Motor neuron (in vitro differentiated cells): ENCODE data around the gene IGFBP5. TPM values are rescaled to one million over a fixed set of nuclear protein-coding genes. Genes with fewer than 3 reads are reported as not detected.

Experiments
- ATAC-seq, 8 experiments: fragments of 200-7000 bp; cut with Tn5 transposase; replicated peaks in 6 of 8; 2 replicates each; pipeline ENCODE4 v1.8.0; 2021; ENCODE audit warnings: mild to moderate bottlenecking in 8 of 8, moderate library complexity in 8 of 8
- H3K27ac ChIP-seq, 2 donors: fragments of 250-450 bp; sonication (Bioruptor Pico); 2 replicates each; pipeline ENCODE4 v1.9.0; 2021; ENCODE audit warnings: antibody characterized with exemption in 2 of 2, mild to moderate bottlenecking in 2 of 2, moderate library complexity in 1 of 2
- H3K4me1 ChIP-seq, 2 donors: fragments of 250-450 bp; sonication (Bioruptor Pico); replicated peaks in 1 of 2; 2 replicates each; pipeline ENCODE4 v1.6.1; 2021; ENCODE audit warnings: antibody characterized with exemption in 2 of 2, mild to moderate bottlenecking in 2 of 2, moderate library complexity in 1 of 2
- H3K4me3 ChIP-seq, 5 donors: fragments of 250-450 bp; sonication (Bioruptor Pico); 2 replicates each; pipeline ENCODE4 v1.9.0; 2021; ENCODE audit warnings: antibody characterized with exemption in 5 of 5, mild to moderate bottlenecking in 5 of 5, moderate library complexity in 4 of 5
- WGBS, 10 experiments: fragments of 450-650 bp; shearing (Covaris generic); methylation state at CpG; one replicate each; pipeline ENCODE4 v1.0.0; 2022; 5-methylcytosine and 5-hydroxymethylcytosine counted together
- in situ Hi-C, 9 experiments: fragments of 400-800 bp; cut with MboI; loops; one replicate each; pipeline ENCODE4 v1.15.0; 2021; ENCODE audit warnings: low sequenced_read_pairs in 9 of 9, low pct_unique_long_range_greater_than_20kb in 2 of 9; ENCODE audit not compliant: unreplicated experiment in 9 of 9
- total RNA-seq, 8 experiments: library from RNA; unstranded; fragments of 300-600 nt; gene quantifications; 2 replicates each; pipeline versions ENCODE4 v1.2.3 to v1.2.4, GENCODE V29; 2022

Gene IGFBP5
- total RNA-seq, 8 experiments from 2014 or later: 3.3 to 975 (median 37.8) TPM

- in situ Hi-C loops: no loop called here
- Histone ChIP-seq H3K27ac (no peak overlapping the region), H3K4me3 (no peak overlapping the region), H3K4me1 (peaks cover 8 to 11% of the 10 kb centered on the region in 2 donors)
- WGBS, 10 experiments: 6 to 100% (median 85%) methylated on average over 1 to 3 of the region's 5 CpGs; no CpG with 5 or more reads in 1 of the 10 experiments
- no peak for ATAC-seq
Measured at GRCh38 chr2:216730871-216731270, 35.5 kb upstream of the IGFBP5 start.

- in situ Hi-C loops: no loop called here
- H3K4me1 ChIP-seq: no peaks in the 10 kb centered on the region
- no peak for ATAC-seq
- 49 to 100% (median 67%) methylated on average over 1 to 6 of the region's 8 CpGs; no CpG with 5 or more reads in 1 of the 10 experiments for WGBS, 10 experiments
- no peak overlapping the region for H3K4me3 ChIP-seq
- no peak overlapping the region for H3K27ac ChIP-seq
Measured at GRCh38 chr2:216727346-216728122, 32.2 kb upstream of the IGFBP5 start.

DNA sequence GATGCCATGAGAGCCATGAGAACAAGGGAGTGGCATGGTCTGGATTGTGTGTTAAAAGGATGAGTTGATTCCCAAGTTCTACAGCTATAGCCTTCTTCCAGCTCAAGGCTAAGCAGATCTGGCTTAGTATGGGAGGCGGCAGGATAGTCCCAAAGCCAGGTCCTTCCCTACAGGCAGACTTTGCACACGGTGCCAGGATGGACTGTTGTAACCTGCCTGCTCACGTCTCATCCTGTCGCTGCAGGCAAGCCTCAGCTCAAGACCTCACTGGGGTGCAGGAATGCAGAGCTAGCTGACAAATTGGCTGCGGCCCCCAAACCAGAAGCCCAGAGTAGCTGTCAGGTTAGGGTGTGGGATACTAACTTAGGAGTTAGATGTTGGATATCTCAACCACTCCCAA, 28.8 kb upstream of the IGFBP5 start:
- WGBS, 10 experiments: 78 to 100% (median 83%) methylated on average over 1 to 4 of the region's 5 CpGs
- no peak for ATAC-seq

GRCh38 chr2:216721141-216721540, 25.8 kb upstream of the IGFBP5 start:
- H3K4me3 ChIP-seq: no peak overlapping the region
- no peak overlapping the region for H3K27ac ChIP-seq
- WGBS, 10 experiments: 50 to 100% (median 80%) methylated on average over 1 of the region's 1 CpG; no CpG with 5 or more reads in 5 of the 10 experiments
- in situ Hi-C loops: no loop called here
- no peaks in the 10 kb centered on the region for H3K4me1 ChIP-seq
- ATAC-seq: no peak

More for the DNA sequence above, 28.8 kb upstream of the IGFBP5 start:
- in situ Hi-C loops: no loop called here
- H3K4me3 ChIP-seq: no peak overlapping the region
- H3K27ac ChIP-seq: no peak overlapping the region
- no peaks in the 10 kb centered on the region for H3K4me1 ChIP-seq

DNA sequence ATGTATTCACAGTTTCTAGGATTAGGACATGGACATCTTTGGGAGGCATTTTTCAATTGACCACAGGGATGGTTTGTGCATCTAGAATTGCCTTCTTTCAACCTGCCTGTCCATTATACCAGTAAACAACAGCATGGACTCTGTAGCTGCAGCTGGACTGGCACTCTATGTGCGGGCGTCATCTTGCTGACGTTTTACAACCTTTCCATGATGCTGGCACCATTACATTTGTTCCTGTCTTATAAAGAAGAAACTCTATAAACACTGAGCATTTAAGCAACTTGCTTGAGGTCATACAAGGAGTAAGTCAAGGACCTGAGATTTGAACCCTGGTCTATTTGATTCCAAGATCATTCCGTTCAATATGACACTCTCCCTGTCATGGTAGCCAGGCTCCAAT, 25.4 kb upstream of the IGFBP5 start:
- Histone ChIP-seq H3K27ac (no peak overlapping the region), H3K4me1 (no peaks in the 10 kb centered on the region), H3K4me3 (no peak overlapping the region)
- in situ Hi-C loops: no loop called here
- ATAC-seq: no peak
- 40 to 100% (median 96%) methylated on average over 1 to 4 of the region's 4 CpGs; no CpG with 5 or more reads in 3 of the 10 experiments for WGBS, 10 experiments

GRCh38 chr2:216717907-216718615, 22.7 kb upstream of the IGFBP5 start:
- Histone ChIP-seq H3K27ac (no peak overlapping the region), H3K4me1 (no peaks in the 10 kb centered on the region)
- in situ Hi-C loops: no loop called here

DNA sequence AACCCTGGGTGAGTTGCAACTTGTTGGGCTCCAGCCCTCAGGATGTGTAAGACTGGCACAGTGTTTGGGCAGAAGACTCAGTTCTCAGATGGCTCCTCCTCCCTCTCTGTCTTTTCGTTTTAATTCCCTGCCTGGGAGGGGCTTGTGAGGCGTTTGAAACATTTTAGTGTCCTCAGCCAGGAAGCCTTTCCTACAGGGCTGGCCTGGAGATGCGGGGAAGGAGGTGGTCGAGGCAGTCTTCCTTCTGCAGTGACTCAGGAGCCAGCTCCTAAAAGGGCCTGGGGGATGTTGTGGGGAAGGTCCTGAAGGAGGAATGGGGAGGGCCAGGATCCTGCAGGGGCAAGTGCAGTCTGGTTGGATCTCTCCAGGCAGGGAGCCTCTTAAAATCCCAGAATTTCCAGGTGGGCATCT, 22.1 kb upstream of the IGFBP5 start:
- in situ Hi-C loops: no loop called here
- Histone ChIP-seq H3K27ac (no peak overlapping the region), H3K4me3 (no peak overlapping the region), H3K4me1 (no peaks in the 10 kb centered on the region)
- peak in 2 of 8 experiments; percentile 37 to 45 for ATAC-seq
- WGBS, 10 experiments: 0 to 50% (median 10%) methylated on average over 1 to 4 of the region's 4 CpGs; no CpG with 5 or more reads in 4 of the 10 experiments

More at GRCh38 chr2:216717907-216718615, 22.7 kb upstream of the IGFBP5 start:
- no peak for ATAC-seq
- WGBS, 10 experiments: 72 to 100% (median 80%) methylated on average over 1 to 4 of the region's 8 CpGs; no CpG with 5 or more reads in 5 of the 10 experiments
- no peak overlapping the region for H3K4me3 ChIP-seq

- WGBS, 10 experiments: 0 to 100% (median 76%) methylated on average over 1 to 4 of the region's 4 CpGs; no CpG with 5 or more reads in 6 of the 10 experiments
- H3K4me3 ChIP-seq: no peak overlapping the region
- ATAC-seq: no peak
- no peak overlapping the region for H3K27ac ChIP-seq
- H3K4me1 ChIP-seq: peaks cover 0 to 2% of the 10 kb centered on the region in 2 donors
- in situ Hi-C loops: no loop called here
Measured at GRCh38 chr2:216716109-216716508, 20.8 kb upstream of the IGFBP5 start.

- WGBS, 10 experiments: 40 to 95% (median 84%) methylated on average over 4 to 9 of the region's 14 CpGs
- in situ Hi-C loops: no loop called here
Measured at GRCh38 chr2:216715402-216715974, 20.1 kb upstream of the IGFBP5 start.

GRCh38 chr2:216714376-216714775, 19.0 kb upstream of the IGFBP5 start:
- H3K4me3 ChIP-seq: no peak overlapping the region
- ATAC-seq: no peak
- in situ Hi-C loops: no loop called here
- 0 to 100% (median 87%) methylated on average over 1 to 3 of the region's 3 CpGs; no CpG with 5 or more reads in 2 of the 10 experiments for WGBS, 10 experiments
- no peak overlapping the region for H3K27ac ChIP-seq
- H3K4me1 ChIP-seq: peaks cover 0 to 7% of the 10 kb centered on the region in 2 donors

More at GRCh38 chr2:216715402-216715974, 20.1 kb upstream of the IGFBP5 start:
- H3K4me1 ChIP-seq: peaks cover 0 to 7% of the 10 kb centered on the region in 2 donors
- no peak overlapping the region for H3K27ac ChIP-seq
- no peak for ATAC-seq
- no peak overlapping the region for H3K4me3 ChIP-seq

- ATAC-seq: peak in 4 of 8 experiments; percentile 48 to 90 (median 71)
- no peak overlapping the region for H3K27ac ChIP-seq
- H3K4me3 ChIP-seq: no peak overlapping the region
- WGBS, 10 experiments: 9 to 93% (median 80%) methylated on average over 1 to 7 of the region's 8 CpGs; no CpG with 5 or more reads in 1 of the 10 experiments
- peaks cover 0 to 7% of the 10 kb centered on the region in 2 donors for H3K4me1 ChIP-seq
- in situ Hi-C loops: no loop called here
Measured at GRCh38 chr2:216713691-216714336, 18.5 kb upstream of the IGFBP5 start.

DNA sequence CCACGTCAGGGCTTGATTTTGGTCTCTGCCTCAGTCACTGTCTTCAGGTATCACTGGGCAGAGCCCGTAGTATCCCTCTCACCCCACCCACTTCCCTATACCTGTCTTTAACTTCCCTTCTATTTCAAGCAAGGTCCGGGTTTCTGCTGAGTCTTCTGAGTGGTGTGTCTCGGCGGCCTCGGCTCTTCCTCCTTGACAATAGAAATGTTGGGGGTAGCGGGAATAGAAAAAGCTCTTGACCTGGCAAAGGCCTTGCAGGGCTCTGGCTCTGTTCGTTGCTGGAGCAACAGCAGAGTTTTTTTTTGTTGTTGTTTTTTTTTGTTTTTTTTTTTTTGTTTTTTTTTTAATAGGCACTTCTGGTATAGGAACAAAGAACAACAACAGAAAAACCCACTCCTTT, 16.0 kb upstream of the IGFBP5 start:
- Histone ChIP-seq H3K27ac (no peak overlapping the region), H3K4me3 (no peak overlapping the region), H3K4me1 (peaks cover 0 to 7% of the 10 kb centered on the region in 2 donors)
- in situ Hi-C loops: no loop called here
- ATAC-seq: peak in 2 of 8 experiments; percentile 27 to 70
- 28 to 100% (median 60%) methylated on average over 1 to 7 of the region's 8 CpGs for WGBS, 10 experiments
